NCI-H446 treated with DMSO at 0.1 percent for 48 hours (cell line): ENCODE results near the gene SLC28A2.
"Not testable (repeated sequence)": the region's sequence is repeated elsewhere in the genome, so short reads cannot be mapped to it uniquely, and the experiment has no call there.

Experiments used
- DNase-seq: peaks from one replicate; lab custom pipeline; 2025; lab: John Stamatoyannopoulos, UW

Gene SLC28A2

DNA sequence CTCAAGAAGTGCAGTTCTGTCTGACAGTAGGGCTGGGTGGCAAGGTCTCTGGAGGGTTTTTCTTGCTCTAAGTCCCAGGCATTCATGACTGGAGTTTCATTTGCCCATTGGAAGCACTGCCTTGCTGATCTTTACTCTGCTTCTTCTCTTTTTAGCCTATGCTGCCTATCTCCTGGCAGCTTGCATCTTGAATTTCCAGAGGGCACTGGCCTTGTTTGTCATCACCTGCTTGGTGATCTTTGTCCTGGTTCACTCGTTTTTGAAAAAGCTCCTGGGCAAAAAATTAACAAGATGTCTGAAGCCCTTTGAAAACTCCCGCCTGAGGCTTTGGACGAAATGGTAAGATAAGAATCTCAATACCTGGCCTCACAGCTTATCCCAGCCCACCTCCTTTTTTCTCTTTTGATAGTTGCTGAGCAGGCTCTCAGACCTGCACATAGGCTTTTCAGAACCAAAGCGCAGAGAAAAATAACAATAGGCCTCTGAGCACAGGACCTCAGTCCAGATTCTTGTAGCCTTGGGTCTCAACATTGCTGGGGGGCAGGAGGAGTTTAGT lies 10.9 kb downstream of the SLC28A2 start:
- DNase-seq, result no peak

DNA sequence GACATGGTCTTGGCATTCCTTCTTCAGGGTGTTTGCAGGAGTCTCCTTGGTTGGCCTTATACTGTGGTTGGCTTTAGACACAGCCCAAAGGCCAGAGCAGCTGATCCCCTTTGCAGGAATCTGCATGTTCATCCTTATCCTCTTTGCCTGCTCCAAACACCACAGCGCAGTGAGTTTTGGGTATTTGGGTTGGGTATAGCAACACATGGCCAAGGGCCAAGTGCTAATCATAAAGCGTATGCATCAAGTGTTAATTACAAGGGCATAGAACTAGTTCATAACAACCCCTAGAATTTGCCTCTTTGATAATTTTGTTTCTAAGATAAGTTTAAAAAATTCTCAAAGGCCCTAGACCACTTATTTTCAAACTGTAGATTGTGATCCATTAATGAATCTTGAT lies 11.8 kb downstream of the SLC28A2 start:
- DNase-seq, result no peak

DNA sequence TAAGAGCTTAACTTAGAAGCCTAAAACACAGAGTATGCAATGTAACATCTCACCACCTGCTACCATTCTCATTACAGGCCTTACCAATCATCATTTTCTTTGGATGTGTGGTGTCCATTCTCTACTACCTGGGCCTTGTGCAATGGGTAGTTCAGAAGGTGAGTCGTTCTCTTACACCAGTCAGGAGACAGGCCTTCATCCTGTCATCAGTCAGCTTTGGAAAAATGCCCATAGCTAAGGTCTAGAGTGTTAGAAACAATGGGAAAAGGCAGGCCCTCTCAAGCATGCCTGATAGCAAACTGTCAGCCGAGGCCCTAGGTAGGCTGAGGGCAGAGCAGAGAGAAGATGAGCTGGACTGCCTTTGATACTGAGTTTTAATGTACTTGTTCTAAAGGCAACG lies 13.5 kb downstream of the SLC28A2 start:
- no peak for DNase-seq

DNA sequence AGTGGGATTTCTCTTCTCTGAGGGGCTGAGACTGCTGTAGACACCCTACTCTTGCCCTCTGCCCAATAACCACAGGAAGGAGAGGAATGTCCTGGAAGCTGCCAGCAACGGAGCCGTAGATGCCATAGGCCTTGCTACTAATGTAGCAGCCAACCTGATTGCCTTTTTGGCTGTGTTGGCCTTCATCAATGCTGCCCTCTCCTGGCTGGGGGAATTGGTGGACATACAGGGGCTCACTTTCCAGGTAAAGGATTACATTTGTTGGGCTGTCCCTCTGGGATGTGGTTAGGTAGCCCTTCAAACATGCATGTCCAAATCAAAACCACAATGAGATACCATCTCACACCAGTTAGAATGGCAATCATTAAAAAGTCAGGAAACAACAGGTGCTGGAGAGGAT lies 16.1 kb downstream of the SLC28A2 start:
- DNase-seq, result no peak

DNA sequence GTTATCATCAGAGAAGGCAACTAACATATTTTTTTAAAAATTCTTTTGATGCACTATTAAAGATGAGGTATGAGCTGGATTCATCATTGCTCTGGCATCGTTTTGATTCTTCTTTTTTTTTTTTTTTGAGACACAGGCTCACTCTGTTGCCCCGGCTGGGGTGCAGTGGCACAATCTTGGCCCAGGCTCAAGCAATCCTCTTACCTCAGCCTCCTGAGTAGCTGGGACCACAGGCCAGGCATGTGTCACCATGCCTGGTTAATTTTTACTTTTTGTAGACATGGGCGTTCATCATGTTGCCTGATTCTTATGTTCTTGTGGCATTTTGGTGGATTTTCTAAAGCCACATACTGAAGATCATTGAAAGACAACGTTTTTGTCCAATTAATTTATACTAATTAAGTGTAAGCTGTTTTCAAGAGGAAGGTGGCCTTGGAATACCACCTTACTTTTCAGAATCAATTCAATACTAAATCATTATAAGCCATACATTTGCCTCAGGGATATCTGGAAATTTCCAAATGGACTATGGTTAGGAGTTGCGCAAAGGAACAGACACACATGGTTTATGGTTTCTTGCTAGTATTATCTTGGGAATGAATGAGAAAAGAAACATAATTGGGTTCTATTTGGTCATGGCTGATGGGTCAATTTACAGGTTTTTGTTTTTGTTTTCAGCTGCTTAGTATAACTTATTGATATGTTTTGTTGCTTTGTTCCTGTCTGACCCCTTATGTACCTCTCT lies 22.8 kb downstream of the SLC28A2 start:
- no peak for DNase-seq

DNA sequence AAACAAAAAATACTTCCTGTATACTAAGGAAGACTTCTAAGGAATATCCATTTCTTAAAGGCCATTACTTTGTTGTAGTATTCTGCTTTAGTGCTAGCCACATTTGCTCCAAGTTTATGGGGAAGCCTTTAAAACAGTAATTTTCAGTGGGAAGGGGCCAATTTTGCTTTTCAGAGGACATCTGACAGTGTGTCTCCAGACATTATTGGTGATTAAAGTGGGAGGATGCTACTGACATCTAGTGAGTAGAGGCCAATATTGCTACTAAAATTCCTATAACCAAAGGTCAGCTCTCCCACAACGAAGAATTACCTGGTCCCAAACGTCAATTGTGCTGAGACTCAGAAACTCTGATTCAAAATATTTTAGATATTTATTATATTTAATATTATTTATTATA lies 24.8 kb downstream of the SLC28A2 start:
- peak; percentile 10 for DNase-seq

DNA sequence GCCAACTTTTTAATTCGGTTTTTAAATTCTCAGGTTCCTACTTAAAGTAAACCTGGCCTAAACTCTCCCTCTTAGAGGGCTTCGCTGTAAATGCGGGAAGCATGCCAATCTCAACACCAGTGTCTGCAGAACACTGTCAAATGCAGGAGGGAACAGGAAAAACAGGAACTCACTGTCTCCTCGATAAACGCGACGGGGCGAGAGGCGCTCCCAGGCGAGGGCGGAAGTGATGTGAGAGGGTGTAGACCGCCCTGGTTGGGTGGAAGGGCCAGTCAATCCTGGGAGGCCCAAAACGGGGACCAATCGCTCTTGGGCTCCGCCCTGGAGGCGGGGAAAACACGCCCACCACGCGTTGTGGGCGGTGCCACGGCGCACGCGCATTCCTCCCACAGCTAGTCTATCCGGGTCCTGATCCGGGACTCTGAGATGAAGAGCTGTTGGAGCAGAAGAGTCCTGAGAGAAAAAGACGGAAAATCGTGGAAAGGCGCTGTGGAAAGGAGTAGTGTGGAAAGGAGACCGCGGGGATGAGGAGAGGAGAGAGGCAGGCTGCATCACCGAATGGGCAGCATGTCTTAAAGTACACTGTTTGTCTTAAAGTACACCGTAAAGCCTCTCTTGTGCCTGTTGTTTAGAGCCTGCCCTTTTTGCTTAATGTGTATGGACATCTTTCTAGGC lies 27.1 kb downstream of the SLC28A2 start:
- peak; percentile 88 for DNase-seq

DNA sequence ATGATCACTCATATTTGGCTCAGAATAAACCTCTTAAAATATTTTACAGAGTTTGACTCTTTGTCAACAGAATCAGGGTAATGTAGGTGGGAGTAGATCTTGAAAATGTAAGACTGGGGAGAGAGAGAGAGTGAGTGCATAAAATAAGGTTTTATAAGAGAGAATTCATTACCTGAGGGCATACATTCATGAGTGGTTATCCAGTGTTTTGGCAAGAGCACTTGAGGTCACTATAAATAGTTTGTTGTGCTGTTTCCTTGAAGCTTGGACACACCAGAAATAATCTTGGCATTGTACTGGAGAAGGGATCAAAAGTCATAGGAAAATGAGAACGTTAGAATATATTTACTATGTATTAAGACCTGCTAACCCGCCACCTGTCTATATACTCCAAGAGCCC lies 33.4 kb downstream of the SLC28A2 start:
- no peak for DNase-seq

DNA sequence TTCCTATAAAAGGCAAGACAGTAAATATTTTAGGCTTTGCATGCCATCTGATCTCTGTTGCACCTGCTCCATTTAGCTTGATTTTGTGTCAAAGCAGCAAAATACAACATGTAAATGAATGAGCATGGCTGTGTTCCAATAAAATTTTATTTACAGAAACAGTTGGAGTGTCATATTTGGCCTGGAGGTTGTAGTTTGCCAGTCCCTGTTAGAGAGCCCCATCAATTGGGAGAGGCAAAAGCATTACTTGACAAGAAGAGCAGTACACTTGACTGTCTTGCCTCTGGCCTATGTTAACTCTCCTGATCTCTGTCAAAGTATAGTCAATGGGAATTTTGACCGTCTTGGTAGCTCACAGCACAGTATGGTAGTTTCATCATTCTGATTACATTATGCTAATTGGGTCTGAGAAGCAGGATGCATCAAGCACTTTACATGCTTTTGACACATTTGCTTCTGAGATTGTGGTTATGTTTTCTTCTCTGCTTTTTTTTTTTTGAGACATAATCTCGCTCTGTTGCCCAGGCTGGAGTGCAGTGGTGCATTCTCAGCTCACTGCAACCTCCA lies 35.4 kb downstream of the SLC28A2 start:
- no peak for DNase-seq

DNA sequence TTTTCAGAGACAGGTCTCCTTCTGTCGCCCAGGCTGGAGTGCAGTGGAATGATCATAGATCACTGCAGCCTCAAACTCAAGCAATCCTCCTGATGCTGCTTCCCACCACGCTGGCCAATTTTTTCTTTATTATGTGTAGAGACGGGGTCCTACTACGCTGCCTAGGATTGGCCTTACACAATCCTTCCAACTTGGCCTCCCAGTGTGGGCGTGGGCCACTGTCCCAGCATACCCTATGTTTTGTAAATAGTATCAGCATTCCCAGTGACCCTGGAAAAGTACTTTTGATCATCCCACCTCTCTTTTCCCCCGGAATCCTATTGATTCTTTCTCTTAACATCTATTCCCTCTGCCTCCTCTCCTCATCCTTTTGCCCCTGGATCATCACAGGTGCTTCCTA lies 36.9 kb downstream of the SLC28A2 start:
- DNase-seq, result no peak

DNA sequence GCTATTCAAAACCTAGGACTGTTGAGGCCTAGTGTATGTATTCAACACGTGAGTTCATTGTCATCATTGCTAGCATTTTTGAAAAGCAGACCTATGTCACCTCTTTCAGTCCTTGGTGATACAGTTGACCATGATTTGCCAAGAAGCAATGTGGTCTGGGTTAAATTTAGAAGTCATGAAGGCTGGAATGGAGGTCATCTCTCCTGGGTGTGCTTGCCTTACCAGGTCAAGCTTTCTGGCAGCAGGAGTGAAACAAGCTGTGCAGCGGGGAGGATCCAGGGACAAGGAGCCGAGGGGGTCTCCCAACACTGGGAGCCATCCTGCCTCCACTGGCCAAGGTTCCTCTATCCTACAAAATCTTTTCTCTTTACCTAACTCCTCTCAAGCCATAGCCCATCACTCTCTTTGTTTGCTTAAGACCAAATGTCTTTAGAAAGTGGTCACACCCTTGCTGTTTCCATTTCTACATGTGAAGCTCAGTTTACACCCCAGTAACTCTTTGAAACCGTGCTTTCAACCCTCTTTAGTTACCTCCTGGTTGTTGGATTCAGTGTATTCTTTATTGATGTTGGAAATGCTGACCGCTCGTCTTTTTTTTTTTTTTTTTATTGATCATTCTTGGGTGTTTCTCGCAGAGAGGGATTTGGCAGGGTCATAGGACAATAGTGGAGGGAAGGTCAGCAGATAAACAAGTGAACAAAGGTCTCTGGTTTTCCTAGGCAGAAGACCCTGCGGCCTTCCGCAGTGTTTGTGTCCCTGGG lies 40.0 kb downstream of the SLC28A2 start:
- DNase-seq, result no peak

DNA sequence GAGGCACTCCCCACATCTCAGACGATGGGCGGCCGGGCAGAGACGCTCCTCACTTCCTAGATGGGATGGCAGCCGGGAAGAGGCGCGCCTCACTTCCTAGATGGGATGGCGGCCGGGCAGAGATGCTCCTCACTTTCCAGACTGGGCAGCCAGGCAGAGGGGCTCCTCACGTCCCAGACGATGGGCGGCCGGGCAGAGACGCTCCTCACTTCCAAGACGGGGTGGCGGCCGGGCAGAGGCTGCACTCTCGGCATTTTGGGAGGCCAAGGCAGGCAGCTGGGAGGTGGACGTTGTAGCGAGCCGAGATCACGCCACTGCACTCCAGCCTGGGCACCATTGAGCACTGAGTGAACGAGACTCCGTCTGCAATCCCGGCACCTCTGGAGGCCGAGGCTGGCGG lies 41.3 kb downstream of the SLC28A2 start:
- not testable (repeated sequence) for DNase-seq

DNA sequence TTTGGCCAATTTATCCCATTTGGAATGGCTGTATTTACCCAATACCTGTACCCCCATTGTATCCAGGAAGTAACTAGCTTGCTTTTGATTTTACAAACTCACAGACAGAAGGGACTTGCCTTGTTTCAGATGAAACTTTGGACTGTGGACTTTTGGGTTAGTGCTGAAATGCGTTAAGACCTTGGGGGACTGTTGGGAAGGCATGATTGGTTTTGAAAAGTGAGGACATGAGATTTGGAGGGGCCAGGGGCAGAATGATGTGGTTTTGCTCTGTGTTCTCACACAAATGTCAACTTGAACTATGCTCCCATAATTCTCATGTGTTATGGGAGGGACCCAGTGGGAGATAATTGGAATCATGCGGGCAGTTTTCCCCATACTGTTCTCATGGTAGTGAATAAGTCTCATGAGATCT lies 46.9 kb downstream of the SLC28A2 start:
- not testable (repeated sequence) for DNase-seq

DNA sequence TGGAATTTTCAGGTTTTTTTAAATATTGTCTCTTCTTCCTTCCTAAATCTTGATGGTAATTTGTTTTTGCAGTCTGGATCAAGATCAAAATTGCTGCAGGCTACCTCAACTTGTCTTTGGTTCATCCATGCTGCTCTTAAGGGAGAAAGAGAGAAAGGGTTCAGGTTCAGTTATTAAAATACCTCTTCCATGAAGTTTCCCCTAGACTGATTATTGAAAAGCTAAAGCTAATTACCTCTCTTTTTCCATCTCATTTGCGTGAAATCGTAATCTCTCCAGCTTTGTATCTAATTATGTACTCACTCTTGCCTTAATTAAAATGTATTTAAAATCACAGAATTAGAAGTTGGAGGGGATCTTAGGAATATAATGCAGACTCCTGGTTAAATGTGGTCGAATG lies 52.7 kb downstream of the SLC28A2 start:
- no peak for DNase-seq

DNA sequence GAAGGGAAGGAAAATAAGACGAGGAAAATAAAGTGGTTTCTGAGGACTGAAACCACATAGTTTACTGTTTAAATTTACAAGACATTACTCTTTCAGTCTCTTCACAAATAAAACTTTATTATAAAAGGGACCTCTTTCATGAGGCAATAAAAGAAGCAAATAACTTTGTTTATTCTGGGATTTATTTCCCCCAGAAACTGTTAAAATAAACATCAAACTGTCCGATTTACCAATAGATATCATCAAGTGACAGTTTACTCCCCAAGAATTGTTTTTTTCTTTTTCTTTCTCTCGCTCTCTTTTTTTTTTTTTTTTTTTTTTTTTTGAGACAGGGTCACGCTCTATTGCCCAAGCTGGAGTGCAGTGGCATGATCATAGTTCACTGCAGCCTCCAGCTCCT lies 54.1 kb downstream of the SLC28A2 start:
- DNase-seq, result no peak

DNA sequence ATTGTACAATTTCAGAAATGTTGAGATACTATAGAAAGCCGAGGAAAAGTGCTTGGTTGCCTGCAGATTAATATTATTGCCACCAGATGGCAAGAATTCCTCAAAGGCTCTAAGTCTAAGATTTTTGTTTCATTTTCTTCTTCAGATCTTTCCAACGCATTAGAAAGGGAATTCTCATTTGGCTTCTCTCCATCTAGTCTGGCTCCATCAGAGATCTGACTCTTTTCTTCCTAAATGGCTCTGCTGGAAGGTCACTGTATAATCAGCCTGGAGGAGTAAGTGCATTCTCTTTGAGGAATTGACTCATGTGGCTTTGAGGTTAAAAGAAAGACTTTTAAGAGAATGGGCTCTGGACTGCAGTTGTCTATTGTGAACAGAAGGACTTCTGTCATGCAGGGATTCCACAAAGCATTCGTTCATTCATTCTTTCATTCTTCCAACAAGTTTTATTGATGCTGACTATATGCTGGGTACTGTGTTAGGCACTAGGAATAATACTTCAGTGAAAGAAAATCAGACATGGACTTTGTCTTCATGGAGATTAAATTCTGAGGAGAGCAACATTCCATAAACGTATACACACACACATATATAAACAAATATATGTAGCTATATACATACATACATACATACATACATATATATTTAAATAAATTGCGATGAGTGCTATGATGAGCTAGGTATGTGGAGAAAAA lies 55.3 kb downstream of the SLC28A2 start:
- peak; percentile 3 for DNase-seq

DNA sequence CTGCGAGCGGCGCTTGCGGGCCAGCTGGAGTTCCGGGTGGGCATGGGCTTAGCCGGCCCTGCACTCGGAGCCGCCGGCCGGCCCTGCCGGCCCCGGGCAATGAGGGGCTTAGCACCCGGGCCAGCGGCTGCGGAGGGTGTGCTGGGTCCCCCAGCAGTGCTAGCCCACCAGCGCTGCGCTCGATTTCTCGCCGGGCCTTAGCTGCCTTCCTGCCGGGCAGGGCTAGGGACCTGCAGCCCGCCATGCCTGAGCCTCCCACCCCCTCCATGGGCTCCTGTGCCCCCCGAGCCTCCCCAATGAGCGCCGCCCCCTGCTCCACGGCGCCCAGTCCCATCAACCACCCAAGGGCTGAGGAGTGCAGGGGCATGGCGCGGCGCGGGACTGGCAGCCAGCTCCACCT lies 62.1 kb downstream of the SLC28A2 start:
- DNase-seq, result not testable (repeated sequence)

DNA sequence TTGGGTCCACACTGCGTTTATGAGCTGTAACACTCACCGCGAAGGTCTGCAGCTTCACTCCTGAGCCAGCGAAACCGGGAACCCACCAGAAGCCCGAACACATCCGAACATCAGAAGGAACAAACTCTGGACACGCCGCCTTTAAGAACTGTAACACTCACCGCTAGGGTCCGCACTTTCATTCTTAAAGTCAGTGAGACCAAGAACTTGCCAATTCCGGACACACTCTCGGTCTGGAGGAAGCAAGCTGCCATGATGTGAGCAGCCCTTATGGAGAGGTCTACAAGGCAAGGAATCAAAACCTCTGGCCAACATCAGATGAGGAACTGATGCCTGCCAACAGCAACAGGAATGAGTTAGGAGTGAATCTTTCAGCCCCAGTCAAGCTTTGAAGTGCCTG lies 62.9 kb downstream of the SLC28A2 start:
- DNase-seq, result no peak

DNA sequence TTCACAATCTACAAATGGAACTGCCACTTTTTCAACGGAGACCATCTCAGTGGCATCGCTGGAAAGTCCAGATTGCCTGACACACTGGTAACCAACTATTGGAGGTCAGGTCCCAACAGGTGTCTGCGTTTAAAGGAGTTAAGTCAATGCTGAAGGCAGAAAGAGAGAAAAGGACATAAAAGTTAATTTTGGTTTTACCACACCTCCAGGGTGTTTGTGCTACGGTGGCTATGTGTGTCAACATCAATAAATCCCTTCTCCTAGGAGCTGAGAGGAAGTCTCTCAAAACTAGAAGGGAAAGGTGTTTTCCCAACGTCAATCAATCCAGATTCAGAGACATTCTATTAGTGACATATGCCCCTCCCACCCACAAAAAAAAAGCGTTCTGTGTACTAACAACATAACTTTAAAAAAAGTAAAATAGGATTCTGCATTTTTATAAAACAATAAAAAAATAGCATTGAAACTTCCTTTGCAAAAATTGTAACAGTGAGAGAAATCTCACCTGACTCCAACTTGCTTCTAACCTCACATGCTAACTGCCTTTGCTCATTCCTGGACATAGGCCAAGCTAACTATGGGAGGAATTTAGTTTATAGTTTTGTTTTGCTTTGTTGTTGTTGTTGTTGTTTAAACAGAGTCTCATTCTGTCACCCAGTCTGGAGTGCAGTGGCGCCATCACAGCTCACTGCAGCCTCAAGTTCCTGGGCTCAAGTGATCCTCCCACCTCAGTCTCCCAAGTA lies 67.6 kb downstream of the SLC28A2 start:
- no peak for DNase-seq

DNA sequence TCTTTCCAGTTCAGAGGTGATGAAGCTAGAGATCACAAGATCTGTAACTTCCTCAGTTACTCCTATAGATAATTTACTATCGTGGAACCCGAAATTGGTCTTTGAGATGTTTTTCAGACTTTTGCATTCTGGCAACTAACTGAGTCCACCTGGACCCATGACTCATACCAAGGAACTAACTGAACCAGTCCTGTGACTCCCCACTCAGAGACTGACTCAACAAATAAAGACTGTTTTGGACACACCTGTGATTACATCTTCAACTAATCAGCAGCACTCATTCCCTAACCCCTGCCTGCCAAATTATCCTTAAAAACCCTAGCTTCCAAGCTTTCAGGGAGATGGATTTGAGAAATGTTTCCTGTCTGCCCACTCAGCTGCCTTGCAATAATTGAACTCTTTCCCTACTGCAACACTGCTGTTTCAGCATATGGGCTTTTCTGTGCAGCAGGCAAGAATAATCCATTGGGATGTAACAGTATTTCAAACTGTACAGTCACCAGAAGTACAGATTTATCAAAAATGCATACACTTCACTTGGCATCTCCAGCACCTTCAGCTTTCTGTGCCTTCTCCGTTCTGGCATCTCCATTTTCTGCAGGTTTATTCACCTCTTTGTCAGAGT lies 68.7 kb downstream of the SLC28A2 start:
- no peak for DNase-seq

DNA sequence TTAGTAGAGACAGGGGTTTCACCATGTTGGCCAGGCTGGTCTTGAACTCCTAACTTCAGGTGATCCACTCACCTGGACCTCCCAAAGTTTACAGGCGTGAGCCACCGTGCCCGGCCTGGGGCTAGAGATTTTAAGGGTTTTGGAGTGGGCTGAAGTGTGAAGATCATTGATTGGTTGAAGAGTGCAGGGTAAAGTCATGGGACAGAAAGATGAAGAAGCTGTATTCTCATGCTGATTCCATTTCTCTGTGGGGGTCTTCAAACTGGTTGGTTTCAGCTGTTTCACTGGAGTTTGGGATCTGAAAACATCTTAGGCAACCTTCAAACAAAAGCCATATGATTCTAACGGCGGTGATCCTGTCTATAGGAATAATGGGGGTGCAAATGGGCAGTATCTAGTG lies 74.2 kb downstream of the SLC28A2 start:
- DNase-seq, result no peak
